ENCODE measurements around the gene EXT2.

The EXT2 gene

GRCh38 chr11:44226490-44226889, 131.0 kb downstream of the EXT2 start:
- H3K4me3 ChIP-seq (ENCODE audit: low read depth, low read length), result no peak overlapping the region
- TF ChIP-seq CTCF (IDR thresholded peaks at IDR 0.05; ENCODE audit: low read depth, low read length, missing control alignments), result no peak
- no peak for DNase-seq (ENCODE audit: low read depth)
- in situ Hi-C loops (cut with HindIII; ENCODE audit: low sequenced_read_pairs), result no loop called here

DNA sequence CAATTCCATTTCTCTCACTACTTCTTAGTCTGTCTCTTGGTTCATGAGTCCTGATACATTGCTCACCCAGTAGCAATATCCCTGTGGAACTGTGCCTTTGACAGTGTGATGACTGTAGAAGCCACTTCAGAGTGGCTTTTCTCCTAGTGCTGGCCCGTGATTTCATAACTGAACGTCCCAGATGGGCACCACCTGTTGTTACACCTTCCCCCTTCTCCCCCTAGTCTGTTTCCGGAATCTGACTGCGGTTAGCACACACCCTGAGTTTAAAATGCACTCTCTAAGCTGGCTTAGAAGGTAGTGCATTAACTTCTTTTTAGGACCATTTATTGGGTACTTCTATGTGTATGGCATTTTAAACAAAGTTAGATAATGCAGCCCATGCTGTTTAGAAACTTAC, 131.5 kb downstream of the EXT2 start:
- in situ Hi-C loops (cut with HindIII; ENCODE audit: low sequenced_read_pairs), result no loop called here
- no peak for TF ChIP-seq CTCF (IDR thresholded peaks at IDR 0.05; ENCODE audit: low read depth, low read length, missing control alignments)
- H3K4me3 ChIP-seq (ENCODE audit: low read depth, low read length), result no peak overlapping the region
- DNase-seq (ENCODE audit: low read depth), result no peak

GRCh38 chr11:44228379-44228778, 132.9 kb downstream of the EXT2 start:
- in situ Hi-C loops (cut with HindIII; ENCODE audit: low sequenced_read_pairs), result no loop called here
- no peak for DNase-seq (ENCODE audit: low read depth)
- no peak overlapping the region for H3K4me3 ChIP-seq (ENCODE audit: low read depth, low read length)
- no peak for TF ChIP-seq CTCF (IDR thresholded peaks at IDR 0.05; ENCODE audit: low read depth, low read length, missing control alignments)

DNA sequence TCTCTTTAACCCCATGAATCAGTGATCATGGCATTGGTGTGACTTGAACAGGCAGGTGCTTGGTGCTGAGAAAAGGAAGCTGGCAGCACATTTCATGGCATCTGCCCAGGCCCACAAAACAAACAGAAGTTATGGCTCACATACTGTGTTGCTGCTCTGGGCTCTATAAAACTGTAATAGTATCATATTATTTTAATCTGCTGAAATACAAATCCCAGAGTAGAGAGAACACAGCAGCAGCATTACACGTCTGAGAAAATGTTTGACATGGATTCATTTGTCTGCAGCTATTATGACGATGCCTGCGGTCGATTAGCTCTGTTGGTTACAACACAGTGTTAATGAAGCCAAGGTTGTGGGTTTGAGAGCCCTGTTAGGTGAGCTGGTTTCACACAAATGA, 133.6 kb downstream of the EXT2 start:
- no peak for TF ChIP-seq CTCF (IDR thresholded peaks at IDR 0.05; ENCODE audit: low read depth, low read length, missing control alignments)

GRCh38 chr11:44229624-44230023, 134.1 kb downstream of the EXT2 start:
- no peak for TF ChIP-seq CTCF (IDR thresholded peaks at IDR 0.05; ENCODE audit: low read depth, low read length, missing control alignments)
- in situ Hi-C loops (cut with HindIII; ENCODE audit: low sequenced_read_pairs), result no loop called here
- DNase-seq (ENCODE audit: low read depth), result no peak
- no peak overlapping the region for H3K4me3 ChIP-seq (ENCODE audit: low read depth, low read length)

More for the DNA sequence above, 133.6 kb downstream of the EXT2 start:
- in situ Hi-C loops (cut with HindIII; ENCODE audit: low sequenced_read_pairs), result no loop called here
- H3K4me3 ChIP-seq (ENCODE audit: low read depth, low read length), result no peak overlapping the region
- no peak for DNase-seq (ENCODE audit: low read depth)

DNA sequence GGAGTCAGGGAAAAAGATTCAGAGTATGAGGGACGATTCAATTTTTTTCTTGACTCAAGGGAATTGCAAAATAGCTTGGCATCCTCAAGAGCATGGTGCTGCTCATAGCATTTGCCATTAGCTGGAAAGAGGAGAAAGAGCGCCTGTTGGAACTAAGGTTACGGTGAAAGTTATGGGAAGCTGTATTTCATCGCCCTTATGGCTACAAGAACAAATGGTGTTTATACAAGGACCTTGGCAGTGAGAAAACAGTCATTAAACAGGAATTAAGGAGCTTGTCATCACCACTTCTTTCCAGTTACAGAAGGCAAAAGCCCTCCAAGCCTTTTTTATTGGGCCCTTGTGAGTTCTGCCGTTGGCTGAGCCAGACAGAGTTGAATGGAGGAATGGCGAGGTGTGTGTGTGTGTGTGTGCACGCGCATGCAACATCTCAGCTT, 140.3 kb downstream of the EXT2 start:
- no peak overlapping the region for H3K4me3 ChIP-seq (ENCODE audit: low read depth, low read length)
- TF ChIP-seq CTCF (IDR thresholded peaks at IDR 0.05; ENCODE audit: low read depth, low read length, missing control alignments), result no peak
- DNase-seq (ENCODE audit: low read depth), result no peak
- in situ Hi-C loops (cut with HindIII; ENCODE audit: low sequenced_read_pairs), result no loop called here

- in situ Hi-C loops (cut with HindIII; ENCODE audit: low sequenced_read_pairs), result no loop called here
- no peak for TF ChIP-seq CTCF (IDR thresholded peaks at IDR 0.05; ENCODE audit: low read depth, low read length, missing control alignments)
- DNase-seq (ENCODE audit: low read depth), result no peak
- H3K4me3 ChIP-seq (ENCODE audit: low read depth, low read length), result no peak overlapping the region
Observed at GRCh38 chr11:44236296-44236695, 140.8 kb downstream of the EXT2 start.

All from astrocyte of the cerebellum (primary cell).